ENCODE results near the gene CTDSP1.

The CTDSP1 gene

GRCh38 chr2:218387369-218388194 is 12.1 kb upstream of the CTDSP1 start:
- Histone ChIP-seq H4K20me1 (no peaks in the 10 kb centered on the region), H3K4me3 (no peak overlapping the region), H3K9ac (no peak overlapping the region), H3K4me2 (peak overlapping the region in 3 of 11 experiments; percentile 9 to 50 (median 46); a peak in 3 of 22 replicates), H3K27me3 (no peaks in the 10 kb centered on the region), H3K9me3 (replicated peaks in 1 of 11) (no peaks in the 10 kb centered on the region), H3K4me1 (peaks cover 30 to 96% (median 46%) of the 10 kb centered on the region in 10 experiments), H3K27ac (no peak overlapping the region; a peak in 1 of 22 replicates), H3K36me3 (no peaks in the 10 kb centered on the region; a peak in 1 of 22 replicates)
- TF ChIP-seq Cebpa-rat (IDR thresholded peaks at IDR 0.05): no peak

- Histone ChIP-seq H3K27ac (peak overlapping the region; percentile 5 to 67 (median 56); a peak in 17 of 22 replicates), H3K27me3 (no peaks in the 10 kb centered on the region), H3K4me2 (peak overlapping the region; percentile 47 to 72 (median 63)), H3K4me3 (no peak overlapping the region), H3K9ac (peak overlapping the region in 3 of 11 experiments; percentile 13 to 27 (median 17); a peak in 3 of 22 replicates), H3K4me1 (peaks cover 34 to 96% (median 46%) of the 10 kb centered on the region in 10 experiments), H3K9me3 (replicated peaks in 1 of 11) (no peaks in the 10 kb centered on the region), H4K20me1 (no peaks in the 10 kb centered on the region), H3K36me3 (no peaks in the 10 kb centered on the region; a peak in 1 of 22 replicates)
- TF ChIP-seq Cebpa-rat (IDR thresholded peaks at IDR 0.05): no peak
These were observed 10.1 kb upstream of the CTDSP1 start for GRCh38 chr2:218389333-218390150.

- no peak overlapping the region for H3K4me3 ChIP-seq
- H3K9me3 ChIP-seq (replicated peaks in 1 of 11): no peaks in the 10 kb centered on the region
- H3K4me1 ChIP-seq: peaks cover 46 to 92% (median 54%) of the 10 kb centered on the region in 10 experiments
- no peaks in the 10 kb centered on the region; a peak in 1 of 22 replicates for H3K36me3 ChIP-seq
- no peaks in the 10 kb centered on the region for H3K27me3 ChIP-seq
- no peak overlapping the region for H3K9ac ChIP-seq
- no peak overlapping the region; a peak in 1 of 22 replicates for H3K4me2 ChIP-seq
- no peak for TF ChIP-seq Cebpa-rat (IDR thresholded peaks at IDR 0.05)
- no peaks in the 10 kb centered on the region for H4K20me1 ChIP-seq
- H3K27ac ChIP-seq: peak overlapping the region in 1 of 11 experiments; percentile 13; a peak in 1 of 22 replicates
These were observed 8.5 kb upstream of the CTDSP1 start for GRCh38 chr2:218391202-218391601.

GRCh38 chr2:218392459-218392858 is 7.2 kb upstream of the CTDSP1 start:
- Histone ChIP-seq H3K36me3 (no peaks in the 10 kb centered on the region; a peak in 1 of 22 replicates), H3K4me3 (no peak overlapping the region), H4K20me1 (no peaks in the 10 kb centered on the region), H3K4me2 (peak overlapping the region; percentile 76 to 99 (median 95)), H3K4me1 (peaks cover 58 to 79% (median 64%) of the 10 kb centered on the region in 10 experiments), H3K27ac (peak overlapping the region in 8 of 11 experiments; percentile 19 to 100 (median 78); a peak in 11 of 22 replicates), H3K27me3 (peaks cover 0 to 7% (median 4%) of the 10 kb centered on the region in 11 experiments; a peak in 14 of 22 replicates), H3K9me3 (replicated peaks in 1 of 11) (no peaks in the 10 kb centered on the region), H3K9ac (peak overlapping the region in 7 of 11 experiments; percentile 17 to 94 (median 37); a peak in 8 of 22 replicates)
- TF ChIP-seq Cebpa-rat (IDR thresholded peaks at IDR 0.05): no peak

GRCh38 chr2:218392891-218393462 is 6.7 kb upstream of the CTDSP1 start:
- Histone ChIP-seq H3K4me1 (peaks cover 64 to 80% (median 69%) of the 10 kb centered on the region in 10 experiments), H3K4me3 (no peak overlapping the region), H3K27ac (peak overlapping the region in 9 of 11 experiments; percentile 19 to 100 (median 58); a peak in 15 of 22 replicates), H3K36me3 (no peaks in the 10 kb centered on the region), H4K20me1 (no peaks in the 10 kb centered on the region), H3K4me2 (peak overlapping the region; percentile 76 to 99 (median 95)), H3K27me3 (peaks cover 0 to 12% (median 9%) of the 10 kb centered on the region in 11 experiments; a peak in 15 of 22 replicates), H3K9me3 (replicated peaks in 1 of 11) (no peaks in the 10 kb centered on the region), H3K9ac (peak overlapping the region; percentile 8 to 99 (median 37); a peak in 12 of 22 replicates)
- TF ChIP-seq Cebpa-rat (IDR thresholded peaks at IDR 0.05): no peak

GRCh38 chr2:218393750-218394290 is 5.8 kb upstream of the CTDSP1 start:
- peak overlapping the region; percentile 23 to 100 (median 96); a peak in 17 of 22 replicates for H3K27ac ChIP-seq
- no peaks in the 10 kb centered on the region for H4K20me1 ChIP-seq
- peaks cover 65 to 78% (median 74%) of the 10 kb centered on the region in 10 experiments for H3K4me1 ChIP-seq
- no peaks in the 10 kb centered on the region for H3K9me3 ChIP-seq (replicated peaks in 1 of 11)
- peaks cover 0 to 21% (median 17%) of the 10 kb centered on the region in 11 experiments; a peak in 15 of 22 replicates for H3K27me3 ChIP-seq
- peak overlapping the region; percentile 76 to 99 (median 95) for H3K4me2 ChIP-seq
- H3K36me3 ChIP-seq: no peaks in the 10 kb centered on the region
- TF ChIP-seq Cebpa-rat (IDR thresholded peaks at IDR 0.05): peak in 3 of 11 experiments; percentile 9 to 30 (median 17); a peak in 1 of 22 replicates
- H3K9ac ChIP-seq: peak overlapping the region in 8 of 11 experiments; percentile 24 to 99 (median 48); a peak in 9 of 22 replicates
- H3K4me3 ChIP-seq: peak overlapping the region in 3 of 10 experiments; percentile 12 to 34 (median 29); a peak in 2 of 20 replicates

- Histone ChIP-seq H3K9ac (peak overlapping the region in 9 of 11 experiments; percentile 24 to 99 (median 42); a peak in 10 of 22 replicates), H3K4me1 (peaks cover 60 to 79% (median 75%) of the 10 kb centered on the region in 10 experiments), H3K27ac (peak overlapping the region; percentile 23 to 100 (median 96); a peak in 20 of 22 replicates), H3K9me3 (replicated peaks in 1 of 11) (no peaks in the 10 kb centered on the region), H3K4me3 (peak overlapping the region in 3 of 10 experiments; percentile 20 to 34 (median 29); a peak in 3 of 20 replicates), H3K27me3 (peaks cover 0 to 26% (median 20%) of the 10 kb centered on the region in 11 experiments; a peak in 15 of 22 replicates), H3K4me2 (peak overlapping the region; percentile 76 to 99 (median 95)), H3K36me3 (no peaks in the 10 kb centered on the region), H4K20me1 (no peaks in the 10 kb centered on the region)
- TF ChIP-seq Cebpa-rat (IDR thresholded peaks at IDR 0.05): no peak; a peak in 1 of 22 replicates
These were observed 5.2 kb upstream of the CTDSP1 start for GRCh38 chr2:218394298-218395089.

All from BLaER1 treated with 17β-estradiol and CSF1 and Interleukin-3, amounts not matched to agents 10 nM and 100 nM (cell line).